H9 (cell line): ENCODE results near the gene GGA2. TPM values are rescaled to one million over a fixed set of nuclear protein-coding genes. Genes with fewer than 3 reads are reported as not detected.

Source experiments
- DNase-seq: peaks from one replicate; pipeline ENCODE4 v3.0.0-alpha.2; 2017
- H2AFZ ChIP-seq: one replicate; pipeline ENCODE4 v1.6.1; 2013; ENCODE audit warnings: mild to moderate bottlenecking, low read length, control low read depth, moderate library complexity
- H2AK5ac ChIP-seq: 2 replicates; pipeline ENCODE4 v1.6.1; 2013; ENCODE audit warnings: low read length, control low read depth, mixed read lengths; ENCODE audit not compliant: insufficient read length
- H2BK120ac ChIP-seq: one replicate; pipeline ENCODE4 v1.6.1; 2013; ENCODE audit warnings: low read depth, mild to moderate bottlenecking, low read length, control low read depth, inconsistent platforms; ENCODE audit not compliant: poor library complexity, severe bottlenecking
- H2BK12ac ChIP-seq: 2 replicates; pipeline ENCODE4 v1.6.1; 2013; ENCODE audit warnings: low read length, control low read depth, mixed read lengths, low read depth; ENCODE audit not compliant: insufficient read length
- H2BK15ac ChIP-seq: 2 replicates; pipeline ENCODE4 v1.6.1; 2013; ENCODE audit warnings: low read depth, low read length, control low read depth
- H2BK20ac ChIP-seq: one replicate; pipeline ENCODE4 v1.6.1; 2013; ENCODE audit warnings: low read depth, mild to moderate bottlenecking, low read length, control low read depth, inconsistent platforms; ENCODE audit not compliant: poor library complexity, severe bottlenecking
- H2BK5ac ChIP-seq: 2 replicates; pipeline ENCODE4 v1.6.1; 2013; ENCODE audit warnings: low read length, control low read depth, mixed read lengths; ENCODE audit not compliant: insufficient read length
- H3K14ac ChIP-seq: 2 replicates; pipeline ENCODE4 v1.6.1; 2013; ENCODE audit warnings: low read length, control low read depth; ENCODE audit not compliant: insufficient read depth
- H3K18ac ChIP-seq: 2 replicates; pipeline ENCODE4 v1.6.1; 2013; ENCODE audit warnings: low read depth, mild to moderate bottlenecking, mixed read lengths, low read length, control low read depth; ENCODE audit not compliant: insufficient read length
- H3K23ac ChIP-seq: 2 replicates; pipeline ENCODE4 v1.6.1; 2013; ENCODE audit warnings: low read length, control low read depth, mixed read lengths, low read depth; ENCODE audit not compliant: insufficient read length
- H3K23me2 ChIP-seq: 2 replicates; pipeline ENCODE4 v1.6.1; 2013; ENCODE audit warnings: low read depth, mild to moderate bottlenecking, mixed read lengths, low read length, control low read depth; ENCODE audit not compliant: insufficient read length, poor library complexity, severe bottlenecking
- H3K27ac ChIP-seq: 2 replicates; pipeline ENCODE4 v1.5.1; 2013; ENCODE audit warnings: low read length, control low read depth, mixed read lengths, low read depth; ENCODE audit not compliant: insufficient read length
- H3K27me3 ChIP-seq: 2 replicates; pipeline ENCODE4 v1.6.1; 2013; ENCODE audit warnings: low read length, control low read depth, inconsistent platforms; ENCODE audit not compliant: insufficient read depth
- H3K4ac ChIP-seq: 2 replicates; pipeline ENCODE4 v1.6.1; 2013; ENCODE audit warnings: low read depth, mild to moderate bottlenecking, control low read depth, inconsistent platforms, low read length, moderate library complexity
- H3K4me1 ChIP-seq: 2 replicates; pipeline ENCODE4 v1.6.1; 2013; ENCODE audit warnings: low read length, control low read depth, inconsistent platforms; ENCODE audit not compliant: insufficient read depth
- H3K4me2 ChIP-seq: 2 replicates; pipeline ENCODE4 v1.6.1; 2013; ENCODE audit warnings: low read length, control low read depth, mixed read lengths; ENCODE audit not compliant: insufficient read length, insufficient read depth
- H3K56ac ChIP-seq: 2 replicates; pipeline ENCODE4 v1.6.1; 2013; ENCODE audit warnings: low read depth, mild to moderate bottlenecking, mixed read lengths, low read length, control low read depth; ENCODE audit not compliant: insufficient read length
- H3K79me1 ChIP-seq: 2 replicates; pipeline ENCODE4 v1.6.1; 2013; ENCODE audit warnings: low read depth, mild to moderate bottlenecking, moderate library complexity, low read length, control low read depth, inconsistent platforms; ENCODE audit not compliant: insufficient read depth, poor library complexity, severe bottlenecking
- H3K79me2 ChIP-seq: 2 replicates; pipeline ENCODE4 v1.6.1; 2013; ENCODE audit warnings: low read length, control low read depth, inconsistent platforms; ENCODE audit not compliant: insufficient read depth
- H3K9ac ChIP-seq: 2 replicates; pipeline ENCODE4 v1.6.1; 2013; ENCODE audit warnings: low read length, control low read depth, mixed read lengths; ENCODE audit not compliant: insufficient read length; ENCODE audit errors: extremely low read depth
- H3K9me3 ChIP-seq: one replicate; pipeline ENCODE4 v1.6.1; 2013; ENCODE audit warnings: low read depth, low read length, inconsistent platforms; ENCODE audit not compliant: control insufficient read depth
- H3T11ph ChIP-seq: one replicate; pipeline ENCODE4 v1.6.1; 2013; ENCODE audit warnings: mild to moderate bottlenecking, low read length, control low read depth, inconsistent platforms
- H4K20me1 ChIP-seq: one replicate; pipeline ENCODE4 v1.6.1; 2013; ENCODE audit not compliant: control insufficient read depth, insufficient read length, insufficient read depth
- H4K5ac ChIP-seq: 2 replicates; pipeline ENCODE4 v1.6.1; 2013; ENCODE audit warnings: low read depth, mild to moderate bottlenecking, mixed read lengths, low read length, control low read depth; ENCODE audit not compliant: insufficient read length
- H4K8ac ChIP-seq: replicated peaks from 2 replicates; pipeline ENCODE4 v1.6.1; 2013; ENCODE audit warnings: low read length, control low read depth, mixed read lengths, low read depth; ENCODE audit not compliant: insufficient read length
- H4K91ac ChIP-seq: 2 replicates; pipeline ENCODE4 v1.6.1; 2013; ENCODE audit warnings: low read depth, mild to moderate bottlenecking, moderate library complexity, mixed read lengths, low read length, control low read depth; ENCODE audit not compliant: insufficient read length
- H3K27ac Mint-ChIP-seq, 3 experiments: 2 replicates in 2 of 3; 3 replicates in 1 of 3; pipeline ENCODE4 v1.8.0; 2020 to 2021; ENCODE audit warnings: mixed read lengths in 3 of 3, mild to moderate bottlenecking in 1 of 3, moderate library complexity in 1 of 3
- H3K27me3 Mint-ChIP-seq: 2 replicates; pipeline ENCODE4 v1.8.0; 2021; ENCODE audit warnings: low read depth, mild to moderate bottlenecking, moderate library complexity, mixed read lengths
- H3K36me3 Mint-ChIP-seq, 3 experiments: 2 replicates in 2 of 3; 3 replicates in 1 of 3; pipeline ENCODE4 v1.8.0; 2020 to 2021; ENCODE audit warnings: low read depth in 3 of 3, mixed read lengths in 3 of 3; ENCODE audit not compliant: insufficient read depth in 1 of 3
- H3K4me1 Mint-ChIP-seq, 2 experiments: 2 replicates each; pipeline ENCODE4 v1.8.0; 2020; ENCODE audit warnings: mixed read lengths in 2 of 2
- H3K4me3 Mint-ChIP-seq, 2 experiments: 2 replicates in 1 of 2; 3 replicates in 1 of 2; pipeline ENCODE4 v1.8.0; 2020 to 2021; ENCODE audit warnings: mild to moderate bottlenecking in 2 of 2, mixed read lengths in 2 of 2, moderate library complexity in 1 of 2
- H3K9me3 Mint-ChIP-seq, 2 experiments: 2 replicates in 1 of 2; 3 replicates in 1 of 2; pipeline ENCODE4 v1.8.0; 2020; ENCODE audit warnings: mild to moderate bottlenecking in 2 of 2, mixed read lengths in 2 of 2, moderate library complexity in 1 of 2
- WGBS: extraction: QIAGEN DNeasy Blood & Tissue Kit; methylation state at CpG from one replicate; pipeline ENCODE4 v1.1.7; 2013; ENCODE audit warnings: missing lambda C conversion rate, low lambda C conversion rate, mixed read lengths; ENCODE audit not compliant: insufficient read length; ENCODE audit errors: extremely low coverage; 5-methylcytosine and 5-hydroxymethylcytosine counted together
- total RNA-seq: library from RNA; stranded (reverse); gene quantifications from 2 replicates; pipeline ENCODE4 v1.2.1, GENCODE V29; 2021
- TF ChIP-seq, protein P1 (sequence below): fragments of 200-600 bp; sonication (generic); conservative IDR thresholded peaks from 3 replicates; pipeline ENCODE4 v1.8.0; 2021; ENCODE audit warnings: antibody characterized with exemption, mild to moderate bottlenecking

The GGA2 gene
- total RNA-seq, 1 experiment from 2014 or later: 143 TPM

DNA sequence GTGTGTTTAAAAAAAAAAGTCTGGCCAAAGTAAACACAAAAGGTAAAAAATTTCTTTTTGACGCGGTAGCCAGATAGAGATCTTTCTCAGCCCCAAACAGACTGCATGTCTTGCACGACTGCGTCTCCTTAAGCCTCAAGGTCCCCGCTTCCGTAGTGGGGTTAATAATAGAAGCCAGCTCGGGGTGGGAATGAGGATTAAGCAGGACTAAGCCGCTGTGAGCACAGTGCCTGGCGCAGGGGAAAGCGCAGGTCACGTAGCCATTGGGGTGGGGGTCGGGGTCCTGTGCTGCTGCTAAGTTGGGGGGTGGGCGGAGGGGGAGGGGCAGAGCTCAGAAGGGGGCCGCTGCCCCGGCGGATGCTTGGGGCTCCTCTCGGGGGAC is 521 bp downstream of the GGA2 start:
- no CpG with 5 or more reads among the region's 17 CpGs for WGBS
- Mint-ChIP-seq H3K4me3 (peak overlapping the region; percentile 86 to 88), H3K4me1 (peaks cover 31 to 34% of the 10 kb centered on the region in 2 experiments), H3K27me3 (no peaks in the 10 kb centered on the region), H3K27ac (peak overlapping the region in 2 of 3 experiments; percentile 63 to 95; a peak in 3 of 7 replicates), H3K9me3 (peaks cover 0 to 7% of the 10 kb centered on the region in 2 experiments; a peak in 1 of 5 replicates), H3K36me3 (peaks cover 11 to 29% (median 27%) of the 10 kb centered on the region in 3 experiments; a peak in 6 of 7 replicates)
- Histone ChIP-seq H3T11ph (no peak overlapping the region), H3K27me3 (no peaks in the 10 kb centered on the region), H2AFZ (no peak overlapping the region), H3K23me2 (peaks cover 14% of the 10 kb centered on the region), H2AK5ac (no peak overlapping the region), H3K23ac (no peak overlapping the region), H3K27ac (no peak overlapping the region), H3K4me2 (peak overlapping the region; percentile 98), H3K9ac (peak overlapping the region; percentile 91), H3K4me1 (peaks cover 2% of the 10 kb centered on the region; the same call in 1 of the 2 replicates), H3K4ac (no peak overlapping the region), H4K8ac (no peak overlapping the region), H2BK20ac (no peak overlapping the region), H4K5ac (no peak overlapping the region), H3K79me1 (peaks cover 10% of the 10 kb centered on the region), H2BK15ac (no peak overlapping the region), H3K56ac (no peak overlapping the region), H3K14ac (0 out of 2 replicates have a peak overlapping the region, but pooled peaks have one; percentile 97), H2BK120ac (no peak overlapping the region), H2BK12ac (no peak overlapping the region), H3K79me2 (peaks cover 37% of the 10 kb centered on the region; the same call in 1 of the 2 replicates), H4K20me1 (no peaks in the 10 kb centered on the region), H4K91ac (no peak overlapping the region), H3K9me3 (no peaks in the 10 kb centered on the region), H2BK5ac (no peak overlapping the region), H3K18ac (no peak overlapping the region)
- no peak for DNase-seq
- TF ChIP-seq, protein P1, sequence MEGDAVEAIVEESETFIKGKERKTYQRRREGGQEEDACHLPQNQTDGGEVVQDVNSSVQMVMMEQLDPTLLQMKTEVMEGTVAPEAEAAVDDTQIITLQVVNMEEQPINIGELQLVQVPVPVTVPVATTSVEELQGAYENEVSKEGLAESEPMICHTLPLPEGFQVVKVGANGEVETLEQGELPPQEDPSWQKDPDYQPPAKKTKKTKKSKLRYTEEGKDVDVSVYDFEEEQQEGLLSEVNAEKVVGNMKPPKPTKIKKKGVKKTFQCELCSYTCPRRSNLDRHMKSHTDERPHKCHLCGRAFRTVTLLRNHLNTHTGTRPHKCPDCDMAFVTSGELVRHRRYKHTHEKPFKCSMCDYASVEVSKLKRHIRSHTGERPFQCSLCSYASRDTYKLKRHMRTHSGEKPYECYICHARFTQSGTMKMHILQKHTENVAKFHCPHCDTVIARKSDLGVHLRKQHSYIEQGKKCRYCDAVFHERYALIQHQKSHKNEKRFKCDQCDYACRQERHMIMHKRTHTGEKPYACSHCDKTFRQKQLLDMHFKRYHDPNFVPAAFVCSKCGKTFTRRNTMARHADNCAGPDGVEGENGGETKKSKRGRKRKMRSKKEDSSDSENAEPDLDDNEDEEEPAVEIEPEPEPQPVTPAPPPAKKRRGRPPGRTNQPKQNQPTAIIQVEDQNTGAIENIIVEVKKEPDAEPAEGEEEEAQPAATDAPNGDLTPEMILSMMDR: no peak
